NCI-H128 (cell line): ENCODE data around the gene TSSK2.
"Not testable (repeated sequence)": the region's sequence is repeated elsewhere in the genome, so short reads cannot be mapped to it uniquely, and the experiment has no call there.

Experiments used
- DNase-seq: peaks from one replicate; lab custom pipeline; 2025; ENCODE audit not compliant: unreplicated experiment; lab: John Stamatoyannopoulos, UW

TSSK2 gene

DNA sequence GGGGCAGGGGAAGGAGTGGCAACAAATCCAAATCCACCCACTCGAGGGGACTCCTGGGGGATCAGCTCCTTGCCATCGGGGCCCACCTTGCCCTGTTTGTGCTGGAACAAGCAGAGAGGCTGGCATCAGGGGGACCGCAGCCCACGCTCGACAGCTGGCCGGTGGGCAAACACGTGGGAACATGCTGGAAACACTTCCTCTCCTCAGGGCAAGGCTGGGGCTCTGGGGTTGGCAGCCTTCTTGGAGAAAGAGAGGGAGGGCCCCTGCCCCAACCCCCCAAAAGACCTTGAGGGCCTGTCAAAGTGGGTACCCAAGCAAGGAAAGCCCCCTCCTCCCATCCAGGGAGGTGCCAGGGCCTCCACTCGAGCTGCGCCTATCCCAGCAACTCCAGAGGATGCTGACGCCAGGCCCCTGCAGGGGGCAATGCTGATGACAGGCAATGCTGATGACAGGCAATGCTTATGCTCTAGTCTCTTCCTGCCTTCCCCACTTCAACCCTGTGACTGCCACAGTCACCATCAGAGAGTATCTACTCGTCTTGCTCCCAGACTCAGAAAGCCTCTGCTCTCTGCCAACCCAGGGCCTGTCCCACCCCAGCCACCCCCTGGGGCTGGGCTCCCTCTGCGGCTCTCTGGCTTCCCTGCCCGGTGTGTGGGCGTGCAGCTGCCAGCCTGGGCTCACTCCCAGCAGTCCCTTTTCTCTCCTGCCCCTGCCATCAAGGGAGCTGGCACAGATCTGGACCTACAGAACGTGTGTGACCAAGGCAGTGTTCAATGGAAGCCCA is 7.3 kb downstream of the TSSK2 start:
- no peak for DNase-seq

DNA sequence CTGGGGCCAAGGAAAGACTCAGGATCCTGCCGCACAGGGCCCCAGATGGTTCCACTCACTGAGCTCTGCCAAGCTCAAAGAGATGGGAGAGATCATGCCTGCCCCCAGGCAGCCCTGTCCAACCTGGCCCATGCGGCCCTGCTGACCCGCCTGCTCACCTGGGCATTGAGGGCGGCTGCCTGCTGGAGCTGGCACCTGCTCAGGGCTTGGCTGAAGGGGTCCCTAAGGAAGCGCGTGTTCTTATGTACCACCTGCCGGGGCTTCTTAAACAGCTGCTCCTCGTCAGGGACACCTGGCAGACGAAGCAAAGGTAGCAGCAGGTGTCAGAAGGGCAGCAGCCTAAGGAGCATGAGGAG is 7.9 kb downstream of the TSSK2 start:
- DNase-seq: no peak

DNA sequence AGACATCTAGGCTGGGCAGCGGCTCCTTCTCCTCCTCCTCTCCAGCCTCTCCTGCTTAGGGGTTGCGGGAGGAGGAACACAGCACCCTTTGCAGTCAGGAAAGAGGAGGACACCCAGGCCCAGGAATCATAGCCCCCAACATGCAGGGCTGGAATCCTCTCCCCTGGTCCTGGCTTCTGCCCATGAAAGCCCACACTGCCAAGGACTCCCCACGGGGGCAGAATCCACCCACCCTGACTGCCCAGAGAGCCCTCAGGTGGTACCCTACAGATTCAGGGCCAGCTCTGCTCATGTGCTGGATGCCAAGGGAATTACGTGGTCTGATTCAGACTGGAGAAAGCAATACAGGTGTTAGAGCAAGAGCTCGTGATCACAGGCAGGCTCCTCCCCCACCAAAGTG is 8.9 kb downstream of the TSSK2 start:
- no peak for DNase-seq

DNA sequence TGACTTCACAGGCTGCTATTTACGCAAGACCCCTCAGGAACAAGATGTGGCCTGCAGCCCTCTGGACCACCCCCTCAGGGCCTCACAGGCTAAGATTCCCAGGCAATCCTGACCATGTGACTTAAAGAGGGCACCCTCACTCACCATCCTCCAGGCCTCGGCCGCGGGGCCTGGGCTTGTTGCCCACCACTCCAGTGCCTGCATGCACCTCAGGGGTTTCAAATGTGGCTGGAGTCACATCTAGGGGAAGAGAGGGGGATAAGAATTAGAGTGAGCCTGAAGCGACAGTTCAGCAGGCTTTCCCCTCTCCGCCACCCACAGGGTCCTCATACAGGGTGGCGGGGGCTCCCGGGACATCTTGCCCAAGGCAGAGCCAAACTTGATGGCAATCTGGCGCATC is 11.3 kb downstream of the TSSK2 start:
- DNase-seq: no peak

DNA sequence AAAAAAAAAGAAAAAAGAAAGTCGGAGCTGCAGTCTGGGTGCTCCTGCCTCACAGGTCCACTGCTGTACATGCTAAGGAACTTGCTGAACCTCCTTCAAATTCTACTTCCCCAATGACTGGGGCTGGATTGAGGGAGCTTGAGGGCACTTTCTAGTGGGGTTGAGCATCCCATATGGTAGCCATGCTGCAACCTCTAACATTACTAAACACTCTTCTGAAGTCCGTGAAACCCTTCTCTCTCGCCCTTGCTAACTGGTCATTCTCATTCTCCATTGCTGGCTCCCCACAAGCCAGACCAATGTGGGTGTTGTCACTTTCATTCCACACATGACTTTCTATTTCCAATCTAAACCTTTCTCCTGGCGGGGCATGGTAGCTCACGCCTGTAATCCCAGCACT is 12.1 kb downstream of the TSSK2 start:
- DNase-seq: no peak

DNA sequence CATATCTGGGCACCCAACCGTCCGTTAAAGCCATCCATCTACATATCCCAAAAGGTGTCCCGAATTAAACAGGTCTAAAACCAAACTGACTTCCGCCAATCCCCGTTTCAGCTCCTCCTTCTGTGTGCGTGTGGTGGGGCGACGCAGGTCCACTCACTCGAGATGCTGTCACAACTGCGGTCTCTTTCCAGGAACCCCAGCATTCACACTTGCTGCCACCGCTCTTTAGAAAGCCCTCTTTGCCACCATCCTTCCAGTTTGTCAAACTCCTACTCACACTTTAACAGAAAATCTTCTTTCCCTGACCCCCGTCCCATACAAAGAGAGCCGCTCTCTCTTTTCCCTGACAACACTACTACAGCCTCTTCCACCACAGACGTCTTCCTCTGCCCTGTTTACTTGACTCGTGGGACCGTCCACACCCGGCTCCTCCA is 12.9 kb downstream of the TSSK2 start:
- DNase-seq: no peak

DNA sequence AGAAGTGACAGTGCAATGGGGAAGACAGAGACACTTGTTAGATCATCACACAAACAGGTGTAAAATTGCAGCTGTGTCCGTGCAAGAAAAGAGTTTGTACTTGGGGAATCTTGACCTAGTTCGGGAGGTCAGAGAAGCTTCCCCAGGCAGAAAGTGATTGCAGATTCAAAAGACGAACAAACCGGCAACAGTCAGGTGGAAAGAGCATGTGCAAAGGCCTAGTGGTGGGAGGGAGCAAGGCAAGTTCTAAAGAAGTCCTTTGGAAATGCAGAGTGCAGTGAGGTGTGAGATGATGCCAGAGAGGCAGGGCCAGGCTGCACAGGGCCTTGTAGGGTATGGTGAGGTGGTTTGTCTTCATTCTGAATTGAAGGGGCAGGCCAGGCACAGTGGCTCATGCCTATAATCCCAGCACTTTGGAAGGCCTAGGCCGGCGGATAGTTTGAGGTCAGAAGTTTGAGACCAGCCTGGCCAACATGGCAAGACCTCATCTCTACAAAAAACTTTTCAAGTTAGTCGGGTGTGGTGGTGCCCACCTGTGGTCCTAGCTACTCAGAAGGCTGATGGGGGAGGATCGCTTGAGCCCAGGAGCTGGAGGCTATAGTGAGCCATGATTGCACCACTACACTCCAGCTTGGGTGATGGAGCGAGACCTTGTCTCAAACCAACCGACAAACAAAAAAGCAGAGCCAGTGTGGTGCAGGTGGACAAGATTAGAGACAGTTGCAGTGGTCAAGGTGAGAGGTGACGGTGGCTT is 15.3 kb downstream of the TSSK2 start:
- DNase-seq: no peak

DNA sequence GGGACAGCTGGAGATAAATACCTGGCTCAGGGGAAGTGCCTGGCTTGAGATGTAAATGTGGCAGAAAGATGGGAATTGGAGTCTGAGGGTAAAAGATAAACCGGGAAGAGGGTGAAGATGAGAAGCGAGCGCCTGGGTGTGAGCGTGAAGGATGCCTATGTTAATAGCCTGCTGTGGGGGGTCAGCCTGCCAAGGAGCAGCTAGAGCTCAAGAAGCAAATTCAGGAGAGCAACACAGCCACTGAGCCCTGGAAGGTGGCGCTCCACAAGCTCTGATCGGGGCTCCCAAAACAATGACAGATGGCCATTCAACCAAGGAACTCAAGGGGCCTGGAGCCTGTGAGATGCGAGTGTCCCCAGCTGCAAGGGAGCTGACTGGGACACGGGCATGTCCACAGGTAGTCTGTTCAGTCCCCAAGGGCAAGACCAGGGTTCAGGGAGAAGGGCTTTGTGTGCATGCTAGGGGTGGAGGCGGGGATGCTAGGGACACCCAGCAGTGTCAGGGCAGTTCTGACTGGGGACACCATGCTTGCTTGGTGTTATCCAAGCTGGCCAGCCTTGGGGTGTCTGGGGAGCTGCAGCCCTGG is 16.2 kb downstream of the TSSK2 start:
- DNase-seq: no peak

DNA sequence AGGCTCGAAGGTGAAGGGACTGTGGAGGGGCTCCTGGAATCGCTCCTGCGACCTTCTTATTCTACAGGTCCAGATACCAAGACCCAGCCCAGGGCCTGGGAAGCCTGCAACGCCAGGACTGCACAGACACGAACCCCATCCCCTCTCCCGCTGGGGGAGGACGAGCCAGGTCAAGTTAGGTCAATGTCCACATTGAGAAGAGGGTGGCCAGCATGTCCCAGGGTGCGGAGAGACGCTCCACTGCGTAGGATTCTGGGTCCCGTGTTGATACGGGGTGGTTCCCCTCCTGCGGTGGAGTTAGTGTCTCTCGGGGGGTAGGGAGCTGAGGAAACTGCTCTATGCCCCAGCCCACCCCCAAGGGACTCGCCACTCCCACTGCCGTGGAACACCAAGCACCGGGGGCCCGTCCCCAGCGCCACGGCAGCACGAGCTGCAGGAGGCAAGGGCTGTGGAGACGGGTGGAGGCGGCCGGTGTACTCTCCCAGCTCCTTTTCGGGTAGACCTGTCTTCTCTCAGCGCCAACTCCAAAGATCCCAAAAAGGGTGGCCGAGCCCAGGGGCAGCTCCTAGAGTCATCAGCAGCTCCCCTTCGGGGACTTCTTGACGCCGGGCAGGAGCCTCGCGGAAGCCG is 17.4 kb downstream of the TSSK2 start:
- DNase-seq: no peak

DNA sequence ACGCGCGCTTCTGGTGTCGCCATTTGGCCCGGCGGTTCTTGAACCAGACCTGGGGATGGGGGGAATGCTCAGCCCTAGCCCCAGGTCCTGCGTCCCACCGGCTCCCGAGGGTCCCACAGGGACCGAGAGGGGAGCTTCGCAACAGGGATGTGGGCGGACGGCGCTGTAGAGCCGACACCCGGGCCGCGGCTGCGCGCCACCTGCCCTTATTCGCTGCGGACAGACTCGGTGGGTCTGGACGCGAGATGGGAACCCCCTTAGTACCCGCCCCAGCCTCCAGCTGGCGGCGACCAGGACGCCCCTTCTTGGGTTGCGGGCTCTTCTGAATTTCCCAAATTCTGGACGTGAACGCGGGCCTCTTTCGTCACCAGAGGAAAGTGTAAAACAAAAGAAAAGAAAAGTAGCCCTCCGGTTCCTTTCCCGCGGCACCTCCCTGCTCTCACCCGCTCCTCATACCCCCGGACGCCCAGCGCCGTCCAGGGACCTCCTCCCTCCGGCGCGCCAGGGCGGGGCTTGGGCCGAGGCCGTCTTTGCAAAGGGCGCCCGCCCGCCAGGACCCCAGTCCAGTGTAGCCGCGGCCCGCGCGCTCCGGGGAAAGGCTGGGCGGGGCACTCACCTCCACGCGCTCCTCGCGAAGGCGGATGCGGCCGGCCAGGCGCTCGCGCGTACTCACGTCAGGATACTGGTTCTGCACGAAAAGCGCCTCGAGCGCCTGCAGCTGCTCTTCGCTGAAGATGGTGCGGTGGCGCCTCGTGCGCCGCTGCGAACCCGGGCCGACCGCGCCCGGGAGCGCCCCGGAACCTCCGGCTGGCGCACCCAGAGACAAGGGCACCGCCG is 18.2 kb downstream of the TSSK2 start:
- DNase-seq: no peak

DNA sequence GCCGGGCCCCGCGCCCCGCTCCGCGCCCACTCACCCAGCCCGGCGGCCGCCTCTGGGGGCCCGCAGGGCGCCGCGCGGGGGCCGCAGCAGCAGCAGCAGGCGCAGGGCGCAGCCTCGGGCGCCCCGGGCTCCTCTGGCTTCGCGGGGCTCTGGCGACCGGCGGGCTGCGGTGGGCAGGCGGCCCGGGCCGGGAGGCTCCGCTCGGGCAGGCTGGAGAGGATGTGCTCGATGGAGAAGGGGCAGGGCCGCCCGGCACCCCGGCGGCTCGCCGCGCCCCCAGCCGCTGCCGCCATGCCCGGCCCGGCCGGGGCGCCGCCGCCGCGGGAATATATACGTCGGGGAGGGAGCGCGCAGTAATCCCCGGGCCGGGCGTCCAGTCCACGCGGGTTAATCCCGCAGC is 18.9 kb downstream of the TSSK2 start, which contains the start of gene GSC2:
Gene GSC2 (minus strand): TSS at position 302 of the 400 bp plus-strand sequence. CDS start 9 bp downstream, at position 293.
- DNase-seq: no peak

DNA sequence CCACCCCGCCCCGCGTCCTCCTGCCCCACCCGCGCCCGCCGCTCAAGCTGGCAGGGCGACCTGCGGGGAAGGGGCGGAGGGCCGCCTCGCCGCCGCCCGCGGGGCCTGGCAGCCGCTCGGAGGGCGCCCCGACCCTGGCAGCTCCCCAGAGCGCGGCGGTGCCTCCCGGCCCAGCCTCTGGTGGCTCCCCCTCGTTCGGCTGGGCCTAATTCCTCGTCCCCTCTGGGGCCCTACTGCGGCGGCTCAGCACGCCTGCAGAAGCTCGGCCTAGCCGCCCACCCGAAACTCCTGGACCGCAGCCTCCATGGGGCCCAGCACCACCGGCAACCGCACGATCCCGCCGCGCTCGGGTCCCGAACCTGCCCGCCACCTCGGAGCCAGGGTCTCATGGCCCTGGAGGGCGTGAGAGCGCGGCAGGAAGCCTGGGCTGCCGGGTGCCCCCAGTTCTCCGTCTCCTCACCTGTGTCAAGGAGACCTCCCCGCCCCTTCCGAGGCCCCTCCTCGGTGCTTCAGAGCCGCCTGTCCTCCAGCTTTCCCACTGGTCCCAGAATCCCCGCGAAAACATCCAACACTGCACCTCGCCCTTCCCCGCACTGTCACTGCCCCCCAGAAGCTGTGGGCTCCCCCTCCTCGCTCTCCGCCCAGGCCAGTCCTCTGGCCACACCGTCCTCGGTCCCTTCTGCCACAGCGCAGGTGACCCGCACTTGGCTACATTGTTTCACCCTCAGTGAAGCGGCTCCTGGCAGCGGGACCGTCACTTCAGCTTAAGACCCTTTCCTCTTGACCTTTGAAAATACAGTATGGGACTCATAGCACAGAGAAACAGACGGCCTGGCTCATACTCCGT is 19.6 kb downstream of the TSSK2 start:
- no peak for DNase-seq

DNA sequence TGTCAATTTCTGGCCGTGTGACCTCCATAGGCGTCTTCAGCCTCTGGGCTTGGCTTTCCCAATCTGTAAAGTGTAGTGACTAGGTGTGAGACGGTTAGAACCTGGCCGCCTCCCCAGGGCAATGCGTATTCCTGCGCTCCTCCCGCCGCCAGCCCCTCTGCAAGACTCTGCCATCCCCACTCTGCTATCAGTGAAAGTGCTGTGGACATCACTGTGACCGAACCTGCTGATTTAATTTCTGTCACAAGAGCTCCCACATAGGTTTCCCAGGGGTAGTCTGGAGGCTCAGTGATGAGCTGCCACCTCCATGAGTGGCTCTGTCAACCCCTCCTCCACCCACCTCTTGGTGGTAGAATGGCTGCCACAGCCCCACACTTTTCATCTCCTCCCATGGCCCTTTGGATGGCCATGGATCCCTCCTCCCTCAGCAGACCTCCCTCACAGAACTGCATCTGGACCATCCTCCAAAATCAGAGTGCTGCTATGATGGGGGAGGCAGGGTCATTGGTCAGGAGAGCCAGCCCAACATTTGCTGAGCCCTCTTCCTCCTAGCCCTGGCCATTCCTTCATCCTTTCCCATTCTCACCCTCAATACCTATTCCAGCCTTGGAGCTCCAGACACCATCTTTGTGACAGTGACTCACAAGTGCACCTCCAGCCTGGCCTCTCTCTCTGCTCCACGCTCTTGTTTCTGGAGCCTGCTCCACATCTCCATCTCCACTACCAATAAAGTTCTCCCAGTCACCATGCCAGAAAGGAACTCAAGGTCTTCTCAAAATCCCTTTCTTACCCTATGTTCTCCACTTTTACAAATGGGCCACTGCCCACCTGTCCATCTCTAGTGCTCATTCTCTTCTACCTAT is 20.5 kb downstream of the TSSK2 start:
- DNase-seq: no peak

DNA sequence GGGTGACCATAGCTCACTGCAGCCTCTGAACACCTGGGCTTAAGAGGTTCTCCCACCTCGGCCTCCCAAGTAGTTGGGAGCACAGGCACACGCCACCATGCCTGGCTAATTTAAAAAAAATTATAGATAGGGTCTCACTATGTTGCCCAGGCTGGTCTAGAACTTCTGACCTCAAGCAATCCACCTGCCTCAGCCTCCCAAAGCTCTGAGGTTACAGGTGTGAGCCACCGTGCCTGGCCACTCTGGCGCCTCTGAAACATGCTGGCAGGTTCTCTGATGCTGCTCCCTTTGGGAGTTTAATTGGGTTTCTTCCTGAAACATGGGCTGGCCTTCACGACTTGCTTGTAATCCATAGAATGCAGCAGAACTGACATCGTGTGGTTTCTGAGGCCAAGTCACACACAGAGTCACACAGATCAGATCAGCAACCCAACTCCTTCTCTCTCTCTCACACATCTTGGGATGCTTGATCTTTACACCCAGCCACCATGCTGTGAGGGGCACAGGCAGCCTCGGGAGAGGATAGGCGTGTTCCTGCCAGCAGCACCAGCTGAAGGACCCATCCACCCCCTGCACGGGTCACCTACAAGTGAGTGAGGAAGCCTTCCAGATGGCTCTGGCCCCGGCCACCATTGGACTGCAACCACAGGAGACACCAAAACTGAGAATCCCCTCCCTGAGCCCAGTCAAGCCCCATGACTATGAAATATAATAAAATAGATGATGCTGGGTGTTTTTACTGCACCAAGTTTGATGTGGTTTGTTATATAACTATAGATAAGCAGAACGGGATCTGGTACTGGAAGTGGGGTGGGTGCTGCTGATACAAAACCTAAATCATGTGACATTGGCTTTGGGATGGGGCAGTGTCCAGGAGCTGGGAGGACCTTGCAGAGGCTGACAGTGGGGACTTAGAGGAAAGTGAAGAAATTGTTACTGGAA is 22.1 kb downstream of the TSSK2 start:
- no peak for DNase-seq

DNA sequence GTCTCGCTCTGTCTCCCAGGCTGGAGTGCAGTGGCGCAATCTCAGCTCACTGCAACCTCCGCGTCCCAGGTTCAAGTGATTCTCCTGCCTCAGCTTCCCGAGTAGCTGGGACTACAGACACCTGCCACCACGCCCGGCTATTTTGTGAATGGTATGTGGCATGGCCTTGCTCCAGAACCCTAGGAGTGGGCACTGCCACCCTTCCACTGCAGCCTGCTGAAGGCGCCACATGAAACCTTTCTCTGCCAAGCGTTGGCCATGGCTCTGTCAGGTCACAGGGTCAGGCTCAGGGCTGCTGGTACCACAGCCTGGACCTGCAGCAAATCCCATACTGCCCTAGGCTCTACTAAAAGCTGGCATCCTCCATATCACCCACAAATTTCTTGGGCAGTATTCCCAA is 25.0 kb downstream of the TSSK2 start:
- DNase-seq: not testable (repeated sequence)

DNA sequence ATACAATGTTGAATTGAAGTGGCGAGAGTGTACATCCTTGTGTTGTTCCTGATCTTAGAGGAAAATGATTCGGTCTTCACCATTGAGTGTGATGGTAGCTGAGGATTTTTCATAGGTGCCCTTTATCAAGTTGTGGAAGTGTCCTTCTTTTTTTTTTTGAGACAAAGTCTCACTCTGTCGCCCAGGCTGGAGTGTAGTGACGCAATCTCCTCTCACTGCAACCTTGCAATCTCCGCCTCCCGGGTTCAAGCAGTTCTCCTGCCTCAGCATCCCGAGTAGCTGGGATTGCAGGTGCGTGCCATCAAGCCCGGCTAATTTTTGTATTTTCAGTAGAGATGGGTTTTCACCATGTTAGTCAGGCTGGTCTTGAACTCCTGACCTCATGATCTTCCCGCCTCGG is 27.5 kb downstream of the TSSK2 start:
- not testable (repeated sequence) for DNase-seq

DNA sequence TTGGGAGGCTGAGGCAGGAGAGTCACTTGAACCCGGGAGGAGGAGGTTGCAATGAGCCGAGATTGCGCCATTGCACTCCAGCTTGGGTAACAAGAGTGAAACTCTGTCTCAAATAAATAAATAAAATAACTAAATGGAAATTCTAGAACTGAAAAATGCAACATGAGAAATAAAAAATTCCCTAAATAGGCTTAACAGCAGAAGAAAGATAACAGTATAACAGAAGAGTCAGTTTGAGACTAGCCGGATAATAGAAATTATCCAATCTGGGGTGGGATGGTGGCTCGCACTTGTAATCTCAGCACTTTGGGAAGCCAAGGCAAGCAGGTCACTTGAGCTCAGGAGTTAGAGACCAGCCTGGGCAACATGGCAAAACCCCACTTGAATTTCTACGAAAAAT is 33.3 kb downstream of the TSSK2 start:
- DNase-seq: no peak

DNA sequence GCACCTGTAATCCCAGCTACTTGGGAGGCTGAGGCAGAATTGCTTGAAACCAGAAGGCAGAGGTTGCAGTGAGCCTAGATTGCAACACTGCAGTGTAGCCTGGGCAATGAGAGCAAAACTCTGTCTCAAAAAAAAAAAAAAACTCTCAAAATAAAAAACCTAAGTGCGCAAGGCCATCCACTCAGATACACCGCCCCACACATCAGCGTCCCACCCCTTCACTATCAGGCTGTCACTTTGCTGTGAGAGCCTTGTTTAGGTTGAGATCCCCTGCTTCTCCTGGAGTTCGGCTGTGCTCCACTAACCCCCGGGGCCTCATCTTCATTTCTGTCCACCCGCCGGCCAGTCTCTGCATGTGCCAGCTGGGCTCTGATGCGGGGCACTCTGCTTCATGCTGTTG is 35.3 kb downstream of the TSSK2 start:
- DNase-seq: no peak
